Prostate gland (tissue), 2 donors: ENCODE measurements around the gene LIMCH1.

Source experiments
- CTCF ChIP-seq, 4 experiments: fragments of 200-600 bp in 2 of 4; fragments of 450-650 bp in 2 of 4; sonication (generic) in 2 of 4; IDR thresholded peaks; 1 replicate in 3 of 4; 2 replicates in 1 of 4; pipeline ENCODE4 v1.5.1; 2016 to 2019; ENCODE audit warnings: antibody characterized with exemption in 4 of 4, mild to moderate bottlenecking in 2 of 4, moderate library complexity in 2 of 4
- POLR2A ChIP-seq: fragments of 450-650 bp; IDR thresholded peaks from one replicate; pipeline ENCODE4 v1.6.1; 2016; ENCODE audit warnings: antibody characterized with exemption, mild to moderate bottlenecking
- POLR2AphosphoS5 ChIP-seq: sonication (generic); formaldehyde crosslinking; IDR thresholded peaks from one replicate; pipeline ENCODE4 v1.6.1; 2017; ENCODE audit warnings: antibody characterized with exemption

- TF ChIP-seq CTCF (IDR thresholded peaks at IDR 0.05) = no peak
- TF ChIP-seq POLR2AphosphoS5 = no peak
- TF ChIP-seq POLR2A = no peak
These were observed 16.9 kb downstream of the LIMCH1 start for GRCh38 chr4:41554905-41555304.
